Fibroblast of skin of right quadriceps (primary cell): ENCODE measurements around the gene ADAMTS8.
A peak's percentile ranks its signal among the peaks of the same experiment; 100 is the strongest.

Experiments used
- DNase-seq: peaks from one replicate; pipeline ENCODE4 v3.0.0-alpha.2; 2013

Gene ADAMTS8, protein sequence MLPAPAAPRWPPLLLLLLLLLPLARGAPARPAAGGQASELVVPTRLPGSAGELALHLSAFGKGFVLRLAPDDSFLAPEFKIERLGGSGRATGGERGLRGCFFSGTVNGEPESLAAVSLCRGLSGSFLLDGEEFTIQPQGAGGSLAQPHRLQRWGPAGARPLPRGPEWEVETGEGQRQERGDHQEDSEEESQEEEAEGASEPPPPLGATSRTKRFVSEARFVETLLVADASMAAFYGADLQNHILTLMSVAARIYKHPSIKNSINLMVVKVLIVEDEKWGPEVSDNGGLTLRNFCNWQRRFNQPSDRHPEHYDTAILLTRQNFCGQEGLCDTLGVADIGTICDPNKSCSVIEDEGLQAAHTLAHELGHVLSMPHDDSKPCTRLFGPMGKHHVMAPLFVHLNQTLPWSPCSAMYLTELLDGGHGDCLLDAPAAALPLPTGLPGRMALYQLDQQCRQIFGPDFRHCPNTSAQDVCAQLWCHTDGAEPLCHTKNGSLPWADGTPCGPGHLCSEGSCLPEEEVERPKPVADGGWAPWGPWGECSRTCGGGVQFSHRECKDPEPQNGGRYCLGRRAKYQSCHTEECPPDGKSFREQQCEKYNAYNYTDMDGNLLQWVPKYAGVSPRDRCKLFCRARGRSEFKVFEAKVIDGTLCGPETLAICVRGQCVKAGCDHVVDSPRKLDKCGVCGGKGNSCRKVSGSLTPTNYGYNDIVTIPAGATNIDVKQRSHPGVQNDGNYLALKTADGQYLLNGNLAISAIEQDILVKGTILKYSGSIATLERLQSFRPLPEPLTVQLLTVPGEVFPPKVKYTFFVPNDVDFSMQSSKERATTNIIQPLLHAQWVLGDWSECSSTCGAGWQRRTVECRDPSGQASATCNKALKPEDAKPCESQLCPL

DNA sequence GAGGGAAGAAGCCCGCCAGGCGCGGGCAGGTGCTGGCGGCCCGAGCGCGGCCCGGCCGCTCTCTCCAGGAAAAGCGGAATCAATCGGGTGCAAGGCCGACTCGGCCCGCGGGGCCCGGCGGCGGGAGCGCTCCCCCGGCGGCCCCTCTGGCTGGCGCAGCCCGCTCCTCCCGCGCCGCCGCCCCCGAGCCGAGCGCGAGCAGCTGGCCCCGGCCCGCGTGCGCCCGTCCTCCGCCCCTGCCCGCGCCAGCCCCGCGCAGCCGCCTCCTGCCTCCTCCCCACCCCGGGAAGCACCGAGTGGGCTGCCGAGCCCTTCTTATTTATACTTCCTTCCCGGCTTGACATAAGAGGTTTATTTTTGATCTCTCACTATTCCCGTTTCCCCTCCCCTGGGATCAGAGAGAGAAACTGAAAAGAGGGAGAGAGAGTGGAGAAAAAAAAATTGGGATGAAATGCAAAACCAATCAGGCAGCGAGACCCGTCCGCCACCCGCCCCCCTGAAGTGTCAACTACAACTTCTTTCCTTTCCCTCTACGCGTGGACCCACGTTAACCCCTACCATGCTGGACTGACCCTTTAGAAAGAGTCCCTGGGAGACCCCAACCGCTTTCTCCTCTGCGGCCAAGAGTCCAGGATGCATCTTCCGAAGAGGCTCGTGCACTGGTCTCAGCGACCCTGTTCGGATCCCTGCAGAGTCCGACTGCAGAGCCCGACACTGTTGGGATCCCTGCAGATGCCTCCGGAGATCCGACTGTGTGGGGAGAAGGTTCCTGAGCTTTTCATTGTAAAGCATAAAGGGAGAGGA lies at the start of gene ADAMTS8:
TSS of gene ADAMTS8 (minus strand) at position 294 of the 804 bp plus-strand sequence. CDS start 323 bp downstream, outside the sequence.
- DNase-seq: no peak

DNA sequence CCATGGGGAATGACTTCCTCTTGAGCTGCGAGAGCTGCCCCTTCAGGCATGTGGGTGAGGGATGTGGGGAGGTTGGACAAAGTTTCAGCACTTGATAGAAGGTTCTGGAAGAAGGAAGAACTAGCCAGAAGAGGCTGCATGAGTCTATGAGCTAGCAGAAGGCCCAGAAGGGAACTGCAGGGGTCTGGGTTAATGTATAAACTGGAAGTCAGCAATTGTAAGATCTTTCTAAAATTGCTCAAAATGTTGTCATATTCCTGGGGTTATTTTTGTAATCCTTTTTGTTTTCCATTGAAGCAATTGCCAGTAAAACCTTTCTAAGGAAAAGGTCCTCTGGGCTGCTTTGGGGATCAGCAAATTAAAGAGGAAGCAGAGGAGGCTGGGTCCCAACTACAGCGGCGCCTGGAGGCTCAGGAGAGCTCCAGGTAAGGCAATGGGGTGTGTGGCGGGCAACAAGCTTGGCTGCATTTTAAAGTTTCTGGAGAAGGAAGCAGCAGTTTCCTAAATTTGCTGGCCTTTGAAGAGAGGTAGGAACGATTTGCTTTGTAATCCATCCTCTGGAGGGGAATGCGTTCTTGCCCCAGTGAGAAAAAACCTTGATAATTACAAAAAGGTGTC lies 49.3 kb upstream of the ADAMTS8 start:
- DNase-seq: peak; percentile 10

DNA sequence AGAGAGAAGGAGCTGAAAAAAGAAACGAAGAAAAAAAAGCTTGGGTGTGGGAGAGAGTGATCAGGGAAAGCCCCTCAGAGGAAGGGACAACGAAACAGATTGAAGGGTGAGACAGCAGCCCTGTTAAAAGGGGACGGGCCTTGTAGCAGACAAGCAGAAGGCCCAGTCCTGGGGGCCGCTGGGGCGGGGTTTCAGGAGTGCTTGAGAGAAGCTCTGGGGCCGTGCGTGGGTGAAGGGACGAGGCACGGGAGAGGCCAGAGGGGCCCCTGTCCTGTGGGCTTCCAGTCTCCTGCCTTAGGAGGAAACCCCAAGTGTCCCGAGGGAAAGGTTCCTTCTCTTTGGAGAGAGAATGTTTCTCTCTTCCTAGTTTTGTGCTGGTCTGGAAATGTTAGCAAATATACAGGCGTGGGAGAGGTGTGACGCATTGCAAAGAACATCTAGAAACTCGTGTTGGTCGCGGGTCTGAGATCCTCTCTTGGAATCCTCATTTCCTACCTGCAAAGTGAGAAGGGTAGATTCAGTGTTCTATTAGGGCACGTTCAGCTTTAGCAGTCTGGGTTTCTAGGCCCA lies 48.6 kb upstream of the ADAMTS8 start:
- no peak for DNase-seq

DNA sequence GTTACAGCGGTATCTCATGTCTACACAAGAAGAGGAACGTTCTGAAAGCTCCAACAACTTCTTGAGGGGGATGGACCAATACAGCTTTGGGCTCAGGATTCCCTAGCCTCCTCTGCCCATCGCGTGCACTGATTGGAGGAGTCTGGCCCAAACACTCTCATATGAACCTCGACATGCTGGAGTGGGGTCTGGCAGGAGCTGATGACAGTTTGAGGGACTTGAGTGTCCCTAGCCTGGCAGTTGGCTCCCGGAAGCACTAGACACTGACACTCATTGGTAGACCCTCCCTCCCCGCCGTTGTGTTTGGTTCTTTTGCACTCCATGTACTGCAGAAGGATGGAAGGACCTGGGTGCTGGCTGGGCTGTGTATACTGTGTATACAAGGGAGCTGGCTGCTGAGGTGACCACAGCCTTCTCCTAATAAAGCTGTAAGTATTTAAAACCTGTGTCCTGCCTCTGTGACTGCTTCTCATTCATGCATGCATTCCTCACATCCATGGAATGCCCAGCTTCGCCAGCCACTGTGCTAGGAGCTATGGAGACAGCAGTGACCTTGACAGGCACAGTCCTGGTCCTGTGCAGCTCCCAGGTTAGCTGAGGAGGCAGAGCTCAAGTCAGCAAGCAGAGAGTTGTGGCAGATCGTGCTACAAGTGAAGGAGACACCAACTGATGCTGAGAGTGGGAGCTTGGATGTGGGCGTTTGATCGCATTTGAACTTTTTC lies 48.0 kb upstream of the ADAMTS8 start:
- peak; percentile 21 for DNase-seq

DNA sequence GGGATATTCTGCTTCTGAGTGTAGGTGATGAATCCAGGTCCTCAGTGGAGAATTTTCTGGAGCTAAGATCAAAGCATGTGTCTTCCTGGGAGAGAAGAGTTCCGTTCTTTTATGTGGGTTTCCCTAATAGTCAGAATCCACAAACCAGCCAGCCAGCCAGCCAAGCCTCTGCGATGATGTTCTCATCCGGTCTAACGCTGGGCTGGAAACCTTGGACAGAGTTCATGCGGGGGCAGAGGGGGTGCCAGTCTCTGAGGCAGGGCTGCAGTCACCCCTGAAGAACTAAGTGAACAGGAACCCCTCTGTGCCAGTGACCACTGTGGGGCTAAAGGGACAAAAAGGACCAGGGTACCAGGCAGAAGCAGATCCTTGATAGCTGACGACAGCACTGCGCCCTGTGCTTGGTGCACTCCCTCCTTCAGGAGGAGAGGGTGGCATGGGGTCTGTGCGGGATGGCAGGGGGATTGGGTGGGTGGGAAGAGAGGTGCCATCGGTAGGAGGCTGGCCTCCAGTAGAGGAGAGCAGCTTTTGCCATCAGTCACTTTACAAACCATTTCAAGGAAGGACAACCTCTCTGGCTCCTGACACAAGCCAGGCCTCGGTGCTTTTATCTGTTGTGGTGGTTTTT lies 47.1 kb upstream of the ADAMTS8 start:
- DNase-seq: no peak

DNA sequence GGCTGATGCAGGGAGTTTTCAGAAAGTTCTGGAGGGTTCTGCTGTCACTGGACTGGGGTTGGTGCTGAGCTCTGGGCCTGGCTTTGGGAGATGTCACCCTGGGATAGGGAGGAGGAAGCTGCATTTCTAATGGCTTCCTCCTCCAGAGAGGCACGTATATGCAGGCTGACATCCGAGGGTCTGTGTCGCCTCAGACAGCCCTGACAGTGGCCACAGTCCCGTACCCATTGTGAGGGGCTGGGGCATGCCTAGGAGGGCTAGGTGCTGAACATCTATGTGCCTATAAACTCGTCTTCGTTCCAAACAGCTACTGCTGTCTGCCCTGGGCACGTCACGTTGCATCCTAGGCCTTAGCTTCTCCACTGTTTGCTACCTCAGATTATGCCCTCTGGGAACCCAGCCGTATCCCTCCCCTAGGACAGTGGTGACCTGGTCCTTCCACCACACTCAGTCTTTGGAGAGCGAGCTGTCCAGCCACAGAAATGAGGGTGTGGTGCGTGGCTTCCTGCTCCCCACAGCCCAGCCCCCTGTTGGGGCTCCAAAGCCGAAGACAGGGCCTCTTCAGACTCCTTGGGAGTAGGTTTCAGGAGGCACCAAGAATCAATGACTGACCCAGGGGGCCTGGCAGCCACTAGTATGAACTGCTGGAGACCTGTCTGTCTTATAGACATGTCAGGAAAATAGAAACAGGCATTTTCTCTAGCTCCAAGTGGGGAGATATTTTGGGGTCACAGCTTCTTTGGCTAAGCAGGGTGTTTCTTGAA lies 46.4 kb upstream of the ADAMTS8 start:
- DNase-seq: no peak

DNA sequence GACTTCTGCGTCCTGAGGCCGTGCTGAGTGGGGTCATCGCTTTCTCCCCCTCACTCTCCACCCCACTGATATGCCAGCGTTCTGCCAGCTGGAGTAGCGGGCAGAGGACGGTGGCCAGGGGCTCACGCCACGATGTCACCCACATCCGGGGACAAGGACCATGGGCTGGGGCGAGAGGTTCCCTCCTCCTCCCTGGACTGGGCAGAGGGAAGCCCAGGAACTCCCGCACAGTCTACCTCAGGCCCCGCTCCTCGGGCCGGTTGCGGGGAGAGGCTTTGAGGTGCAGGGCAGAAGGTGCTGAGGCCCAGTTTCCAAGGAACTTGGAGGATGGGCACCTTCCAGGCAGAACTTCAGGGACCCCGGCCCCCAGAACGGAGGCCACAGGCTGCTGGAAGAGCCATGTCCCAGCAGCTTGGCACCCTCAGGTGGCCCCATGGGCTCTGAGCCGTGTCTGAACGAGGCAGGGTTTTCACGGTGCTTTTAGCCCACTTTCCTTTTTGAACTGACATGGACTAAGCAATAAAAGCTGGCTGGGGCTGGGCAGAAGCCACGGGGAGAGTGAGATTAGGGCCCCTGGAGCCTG lies 45.5 kb upstream of the ADAMTS8 start:
- DNase-seq: no peak

DNA sequence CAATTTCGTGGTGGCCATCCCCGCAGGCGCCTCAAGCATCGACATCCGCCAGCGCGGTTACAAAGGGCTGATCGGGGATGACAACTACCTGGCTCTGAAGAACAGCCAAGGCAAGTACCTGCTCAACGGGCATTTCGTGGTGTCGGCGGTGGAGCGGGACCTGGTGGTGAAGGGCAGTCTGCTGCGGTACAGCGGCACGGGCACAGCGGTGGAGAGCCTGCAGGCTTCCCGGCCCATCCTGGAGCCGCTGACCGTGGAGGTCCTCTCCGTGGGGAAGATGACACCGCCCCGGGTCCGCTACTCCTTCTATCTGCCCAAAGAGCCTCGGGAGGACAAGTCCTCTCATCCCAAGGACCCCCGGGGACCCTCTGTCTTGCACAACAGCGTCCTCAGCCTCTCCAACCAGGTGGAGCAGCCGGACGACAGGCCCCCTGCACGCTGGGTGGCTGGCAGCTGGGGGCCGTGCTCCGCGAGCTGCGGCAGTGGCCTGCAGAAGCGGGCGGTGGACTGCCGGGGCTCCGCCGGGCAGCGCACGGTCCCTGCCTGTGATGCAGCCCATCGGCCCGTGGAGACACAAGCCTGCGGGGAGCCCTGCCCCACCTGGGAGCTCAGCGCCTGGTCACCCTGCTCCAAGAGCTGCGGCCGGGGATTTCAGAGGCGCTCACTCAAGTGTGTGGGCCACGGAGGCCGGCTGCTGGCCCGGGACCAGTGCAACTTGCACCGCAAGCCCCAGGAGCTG lies 44.8 kb upstream of the ADAMTS8 start:
- no peak for DNase-seq

DNA sequence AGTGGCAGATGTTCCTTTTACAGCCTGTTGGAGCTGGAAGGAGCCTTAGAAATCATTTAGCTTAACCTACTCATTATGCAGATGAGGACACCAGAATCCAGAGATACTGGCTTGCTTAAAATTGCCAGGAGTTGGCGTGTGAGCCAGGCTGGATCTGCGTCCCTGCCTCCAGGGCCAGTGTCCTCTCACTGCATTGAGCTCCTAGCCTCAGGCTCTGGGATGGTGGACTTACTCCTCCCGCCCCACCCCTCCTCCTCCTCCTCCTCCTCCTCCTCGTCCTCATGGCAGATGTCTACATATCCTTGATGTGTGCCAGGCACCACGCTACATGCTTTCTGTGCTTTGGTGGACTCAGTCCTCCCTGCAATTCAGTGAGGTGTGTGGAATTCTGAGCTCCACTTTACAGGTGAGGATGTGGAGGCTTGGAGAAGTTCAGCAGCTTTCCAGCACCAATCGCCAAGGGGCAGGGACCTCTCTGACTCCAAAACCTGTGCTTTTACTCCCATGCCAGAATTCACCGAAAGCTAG lies 44.1 kb upstream of the ADAMTS8 start:
- DNase-seq: no peak

DNA sequence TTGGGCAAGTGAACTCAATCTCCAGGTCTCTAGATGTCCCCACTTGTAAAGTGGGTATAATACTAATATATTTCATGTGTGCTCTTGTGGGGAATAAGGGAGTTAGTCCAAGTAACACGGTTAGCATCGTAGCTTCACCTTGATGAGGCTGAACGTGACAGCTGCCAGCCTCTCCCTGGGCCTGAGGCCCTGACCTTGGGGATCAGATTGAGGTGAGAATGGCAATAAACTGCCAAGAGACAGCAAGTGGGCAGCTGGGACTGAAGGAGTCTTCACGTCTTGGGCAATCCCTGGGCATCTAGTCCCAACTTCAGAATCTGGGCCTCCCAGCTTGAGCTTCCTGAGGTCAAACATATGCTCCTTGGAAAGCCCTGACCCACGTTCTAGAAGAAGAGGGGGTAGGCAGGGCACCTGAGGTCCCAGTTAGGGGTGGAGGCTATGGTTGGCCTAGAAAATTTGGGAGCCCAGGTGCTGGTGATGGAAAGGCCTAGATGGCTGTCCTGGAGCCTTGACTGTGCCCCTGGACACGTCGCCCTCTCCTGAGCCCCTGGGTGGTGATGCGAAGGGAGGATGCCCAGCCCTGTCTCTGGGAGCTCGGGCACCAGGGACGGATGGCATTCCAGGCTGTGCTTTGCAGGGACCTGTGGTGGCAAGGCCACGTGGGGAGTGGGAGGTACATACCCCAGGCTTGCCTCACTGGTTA lies 43.5 kb upstream of the ADAMTS8 start:
- DNase-seq: no peak

DNA sequence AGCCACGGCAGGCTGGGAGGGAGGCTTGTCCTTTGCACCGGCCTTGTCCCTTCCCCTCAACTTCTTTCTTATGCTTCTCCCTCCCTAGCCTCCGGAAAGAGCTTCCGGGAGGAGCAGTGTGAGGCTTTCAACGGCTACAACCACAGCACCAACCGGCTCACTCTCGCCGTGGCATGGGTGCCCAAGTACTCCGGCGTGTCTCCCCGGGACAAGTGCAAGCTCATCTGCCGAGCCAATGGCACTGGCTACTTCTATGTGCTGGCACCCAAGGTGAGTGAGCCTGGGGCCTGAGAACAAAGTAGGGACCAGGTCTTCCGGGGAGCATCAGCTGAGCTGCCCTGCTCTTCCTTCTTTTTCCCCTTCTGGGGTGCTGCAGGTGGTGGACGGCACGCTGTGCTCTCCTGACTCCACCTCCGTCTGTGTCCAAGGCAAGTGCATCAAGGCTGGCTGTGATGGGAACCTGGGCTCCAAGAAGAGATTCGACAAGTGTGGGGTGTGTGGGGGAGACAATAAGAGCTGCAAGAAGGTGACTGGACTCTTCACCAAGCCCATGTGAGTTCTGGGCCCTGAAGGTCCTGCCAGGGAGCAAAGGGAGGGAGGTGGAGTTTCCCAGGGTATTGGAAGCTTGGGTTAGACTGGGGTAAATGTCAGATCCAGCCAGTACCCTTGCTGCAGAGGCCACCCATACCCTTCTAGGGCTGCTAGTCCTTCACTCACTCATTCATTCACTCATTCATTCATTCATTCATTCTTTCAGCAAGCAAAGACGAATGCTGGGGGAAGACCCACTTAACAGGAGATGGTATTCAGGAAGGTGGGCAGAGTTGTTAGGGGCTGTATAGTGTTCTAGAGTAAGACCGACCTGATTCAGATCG lies 42.7 kb upstream of the ADAMTS8 start:
- no peak for DNase-seq

DNA sequence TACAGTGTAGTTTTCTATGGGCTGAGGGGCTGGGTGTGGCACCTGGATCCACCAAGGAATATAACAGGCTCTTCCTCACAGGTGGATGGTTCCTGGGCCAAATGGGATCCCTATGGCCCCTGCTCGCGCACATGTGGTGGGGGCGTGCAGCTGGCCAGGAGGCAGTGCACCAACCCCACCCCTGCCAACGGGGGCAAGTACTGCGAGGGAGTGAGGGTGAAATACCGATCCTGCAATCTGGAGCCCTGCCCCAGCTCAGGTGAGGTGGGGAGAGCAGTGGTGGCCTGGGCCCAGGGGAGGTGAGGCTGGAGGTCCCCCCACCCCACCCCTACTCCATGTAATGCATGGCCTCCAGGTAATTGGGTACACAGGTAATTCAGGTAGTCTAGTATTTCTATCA lies 40.8 kb upstream of the ADAMTS8 start:
- no peak for DNase-seq

DNA sequence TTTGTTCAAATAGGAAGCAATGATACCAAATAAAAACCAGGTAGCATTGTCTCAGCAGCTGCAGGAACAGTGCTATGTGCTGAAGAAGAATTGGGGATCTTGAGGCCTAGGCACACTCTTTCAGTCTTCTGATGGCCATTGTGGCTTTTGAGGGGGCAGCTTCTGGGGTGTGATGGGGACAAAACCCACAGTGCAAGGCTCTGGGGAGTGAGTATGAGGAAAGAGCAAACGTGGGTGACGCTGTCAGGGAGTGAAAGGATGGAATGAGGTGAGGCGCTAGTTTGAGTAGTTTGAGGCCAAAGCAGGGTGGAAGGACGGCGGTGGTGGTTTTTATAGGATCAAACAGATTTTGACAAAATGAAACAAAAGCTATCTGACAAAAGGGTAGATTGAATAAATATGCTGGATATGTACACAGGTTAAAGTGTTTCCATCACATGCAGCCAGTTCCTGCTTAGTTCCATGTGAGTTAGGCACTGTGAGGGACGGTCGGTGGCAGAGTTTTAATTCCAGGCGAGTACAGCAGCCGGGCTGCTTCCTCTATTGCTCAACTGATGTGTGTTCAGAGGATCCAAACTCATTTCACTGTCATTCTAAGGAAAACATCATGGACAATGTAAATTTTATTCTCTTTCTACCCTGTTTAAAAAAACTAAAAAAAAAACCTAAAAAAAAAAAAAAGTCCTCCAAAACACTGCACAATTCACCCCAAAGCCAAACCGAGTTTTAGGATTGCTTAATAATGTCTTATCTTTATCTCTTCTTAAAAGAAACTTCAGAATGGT lies 38.9 kb upstream of the ADAMTS8 start:
- no peak for DNase-seq

DNA sequence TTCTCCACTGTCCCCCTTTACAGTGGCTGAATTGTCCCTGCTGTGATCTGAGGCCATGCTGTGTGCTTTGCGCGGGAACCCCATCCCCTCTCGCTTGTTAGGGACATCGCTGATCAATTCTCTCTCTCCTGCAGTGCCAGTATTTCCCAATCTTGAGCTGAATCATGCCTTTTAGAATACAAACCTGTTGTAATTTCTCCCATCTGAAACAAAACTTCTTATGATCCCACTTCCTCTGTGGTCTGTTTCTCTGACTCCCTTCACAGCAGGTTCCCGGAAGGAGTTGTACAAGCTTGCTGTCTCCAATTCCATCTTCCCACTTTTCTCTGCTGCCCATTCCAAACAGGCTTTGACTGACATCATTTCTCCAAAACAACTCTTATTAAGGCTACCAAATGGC lies 36.9 kb upstream of the ADAMTS8 start:
- DNase-seq: peak; percentile 53

DNA sequence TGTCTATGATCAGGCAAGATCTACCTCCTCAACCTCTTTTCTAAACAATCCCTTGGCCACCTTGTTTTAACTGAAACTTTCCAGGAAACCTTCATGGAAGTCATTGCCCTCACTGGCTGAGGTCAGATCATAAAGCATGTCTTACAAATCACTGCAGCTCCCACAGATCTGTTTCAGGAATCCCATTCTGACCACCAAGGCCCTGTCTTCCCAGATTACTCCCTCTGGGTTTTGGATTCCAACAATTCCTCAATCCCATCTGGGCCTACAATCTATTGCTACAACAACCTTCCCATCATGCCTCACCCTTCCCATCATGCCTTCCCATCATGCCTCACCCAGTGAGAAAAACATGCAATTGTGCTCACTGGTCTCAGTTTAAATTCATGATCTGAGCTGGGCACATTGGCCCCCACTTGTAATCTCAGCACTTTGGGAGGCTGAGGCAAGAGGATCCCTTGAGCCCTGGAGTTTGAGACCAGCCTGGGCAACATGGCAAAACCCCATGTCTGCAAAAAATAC lies 35.9 kb upstream of the ADAMTS8 start:
- peak; percentile 63 for DNase-seq

DNA sequence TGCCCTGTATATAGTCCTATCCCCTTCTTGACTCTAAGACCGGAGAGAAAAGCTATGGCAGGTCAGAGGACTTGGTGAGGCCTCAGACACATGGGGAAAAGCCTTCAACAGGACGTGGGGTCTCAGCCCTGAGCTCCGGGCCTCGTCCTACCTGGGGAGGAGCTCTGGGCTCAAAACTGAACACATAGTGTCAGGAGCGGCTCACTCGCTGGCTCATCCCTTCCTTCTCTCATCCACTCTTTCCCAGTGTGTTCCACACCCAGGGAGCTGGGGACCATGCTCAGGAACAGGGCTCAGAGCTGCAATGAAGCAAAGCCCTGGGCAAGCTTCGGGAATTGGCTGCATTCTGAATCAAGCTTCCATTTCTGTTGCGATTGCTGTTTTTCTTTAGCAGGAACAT lies 34.5 kb upstream of the ADAMTS8 start:
- no peak for DNase-seq
